Measurements from ENCODE around the gene MAPKAP1. TPM values are rescaled to one million over a fixed set of nuclear protein-coding genes. Genes with fewer than 3 reads are reported as not detected.

Gene MAPKAP1
- total RNA-seq, 2 donors from 2014 or later, result 98.0 to 98.4 TPM

Other genes starting within 250 kb of the MAPKAP1 start
- 10 to 100 TPM; 54.8 to 65.3 TPM for gene PBX3, start 40.2 kb upstream of the MAPKAP1 start, total RNA-seq